Measurements from ENCODE around the gene TNS3. TPM values are rescaled to one million over a fixed set of nuclear protein-coding genes. Genes with fewer than 3 reads are reported as not detected.

TNS3 gene
- total RNA-seq, 1 experiment from 2014 or later, result 9.5 TPM

- Histone ChIP-seq H2BK120ac (ENCODE audit: low read depth, low read length, poor library complexity, severe bottlenecking) (no peak overlapping the region), H3K27ac (ENCODE audit: insufficient read length, low read depth, low read length) (no peak overlapping the region), H3K4ac (ENCODE audit: low read depth, low read length) (no peak overlapping the region), H3T11ph (ENCODE audit: low read length) (no peak overlapping the region), H3K9ac (ENCODE audit: extremely low read depth, insufficient read length, low read length) (no peak overlapping the region), H4K8ac (replicated peaks; ENCODE audit: insufficient read length, low read depth, low read length) (no peak overlapping the region), H3K23me2 (ENCODE audit: insufficient read length, low read depth, low read length, poor library complexity, severe bottlenecking) (peaks cover 12% of the 10 kb centered on the region), H2AK5ac (ENCODE audit: insufficient read length, low read length) (no peak overlapping the region), H2BK12ac (ENCODE audit: insufficient read length, low read depth, low read length) (no peak overlapping the region), H3K79me1 (ENCODE audit: insufficient read depth, low read depth, low read length, poor library complexity, severe bottlenecking) (no peaks in the 10 kb centered on the region), H2AFZ (ENCODE audit: low read length) (no peak overlapping the region), H3K4me2 (ENCODE audit: insufficient read depth, insufficient read length, low read length) (no peak overlapping the region), H3K14ac (ENCODE audit: insufficient read depth, low read length) (no peak overlapping the region), H2BK5ac (ENCODE audit: insufficient read length, low read length) (no peak overlapping the region), H4K20me1 (ENCODE audit: control insufficient read depth, insufficient read depth, insufficient read length) (no peaks in the 10 kb centered on the region), H3K18ac (ENCODE audit: insufficient read length, low read depth, low read length) (no peak overlapping the region), H4K5ac (ENCODE audit: insufficient read length, low read depth, low read length) (no peak overlapping the region), H4K91ac (ENCODE audit: insufficient read length, low read depth, low read length) (no peak overlapping the region), H3K23ac (ENCODE audit: insufficient read length, low read depth, low read length) (no peak overlapping the region), H2BK20ac (ENCODE audit: low read depth, low read length, poor library complexity, severe bottlenecking) (no peak overlapping the region), H2BK15ac (ENCODE audit: low read depth, low read length) (no peak overlapping the region), H3K4me1 (ENCODE audit: insufficient read depth, low read length) (no peaks in the 10 kb centered on the region; the same call in 1 of the 2 replicates), H3K27me3 (ENCODE audit: insufficient read depth, low read length) (peaks cover 4% of the 10 kb centered on the region; the same call in 1 of the 2 replicates), H3K9me3 (ENCODE audit: control insufficient read depth, low read depth, low read length) (no peaks in the 10 kb centered on the region), H3K56ac (ENCODE audit: insufficient read length, low read depth, low read length) (no peak overlapping the region), H3K79me2 (ENCODE audit: insufficient read depth, low read length) (no peaks in the 10 kb centered on the region)
- peaks cover 57% of the 10 kb centered on the region for H3K27me3 Mint-ChIP-seq (ENCODE audit: low read depth)
- no peak for DNase-seq
- peaks cover 6% of the 10 kb centered on the region in 2 experiments for H3K9me3 Mint-ChIP-seq
- no CpG with 5 or more reads among the region's 11 CpGs for WGBS (ENCODE audit: extremely low coverage, insufficient read length, low lambda C conversion rate)
- no peak overlapping the region for H3K4me3 Mint-ChIP-seq
- no peak overlapping the region for H3K27ac Mint-ChIP-seq
- H3K4me1 Mint-ChIP-seq, result peaks cover 40% of the 10 kb centered on the region in 2 experiments
- peaks cover 0 to 15% (median 0%) of the 10 kb centered on the region in 3 experiments; a peak in 2 of 7 replicates for H3K36me3 Mint-ChIP-seq (ENCODE audit: insufficient read depth in 1 of 3, low read depth in 3 of 3)
- TF ChIP-seq CTCF (conservative IDR thresholded peaks at IDR 0.05), result no peak
These were observed 2.0 kb upstream of the TNS3 start for GRCh38 chr7:47583739-47584535.
